SK-N-SH treated with all-trans-retinoic acid at 6 μM for 48 hours (cell line): ENCODE measurements around the gene FAM174C.

Experiments
- ATAC-seq: fragments of 200-7000 bp; cut with Tn5 transposase; 3 replicates; pipeline ENCODE4 v1.9.1; 2020; ENCODE audit warnings: mild to moderate bottlenecking, moderate library complexity
- ARNTL ChIP-seq: fragments of 450-650 bp; formaldehyde crosslinking; IDR thresholded peaks from 2 replicates; pipeline ENCODE4 v1.5.0; 2020; ENCODE audit warnings: low read depth, mild to moderate bottlenecking, moderate library complexity, borderline replicate concordance
- BACH2 ChIP-seq: fragments of 250-450 bp; sonication (Bioruptor Pico); IDR thresholded peaks from 2 replicates; pipeline ENCODE4 v1.9.0; 2021; ENCODE audit warnings: mild to moderate bottlenecking, borderline replicate concordance
- CREB5 ChIP-seq: fragments of 250-450 bp; sonication (Bioruptor Pico); IDR thresholded peaks from 2 replicates; pipeline ENCODE4 v1.5.1; 2020; ENCODE audit warnings: low read depth, mild to moderate bottlenecking, moderate library complexity
- CSRNP3 ChIP-seq: fragments of 250-450 bp; sonication (Bioruptor Pico); IDR thresholded peaks from 2 replicates; pipeline ENCODE4 v1.5.1; 2021; ENCODE audit warnings: mild to moderate bottlenecking, moderate library complexity
- ESRRG ChIP-seq: fragments of 250-450 bp; sonication (Bioruptor Pico); IDR thresholded peaks from 2 replicates; pipeline ENCODE4 v1.6.1; 2021; ENCODE audit warnings: mild to moderate bottlenecking
- GLIS3 ChIP-seq: fragments of 250-450 bp; sonication (Bioruptor Pico); IDR thresholded peaks from 2 replicates; pipeline ENCODE4 v1.5.0; 2020; ENCODE audit warnings: mild to moderate bottlenecking, moderate library complexity
- ISL1 ChIP-seq: fragments of 250-450 bp; sonication (Bioruptor Pico); IDR thresholded peaks from 2 replicates; pipeline ENCODE4 v2.1.2; 2022; ENCODE audit warnings: mild to moderate bottlenecking, moderate library complexity
- OSR1 ChIP-seq: fragments of 250-450 bp; sonication (Bioruptor Pico); IDR thresholded peaks from 2 replicates; pipeline ENCODE4 v1.8.0; 2022; ENCODE audit warnings: moderate library complexity, mild to moderate bottlenecking, inconsistent platforms
- PATZ1 ChIP-seq: fragments of 250-450 bp; sonication (Bioruptor Pico); IDR thresholded peaks from 2 replicates; pipeline ENCODE4 v1.8.0; 2020; ENCODE audit warnings: mild to moderate bottlenecking, moderate library complexity, borderline replicate concordance
- POU6F1 ChIP-seq: fragments of 250-450 bp; sonication (Bioruptor Pico); IDR thresholded peaks from 2 replicates; pipeline ENCODE4 v1.8.0; 2021; ENCODE audit warnings: low read depth, mild to moderate bottlenecking, moderate library complexity, borderline replicate concordance
- PPARA ChIP-seq: fragments of 250-450 bp; sonication (Bioruptor Pico); IDR thresholded peaks from 2 replicates; pipeline ENCODE4 v1.5.0; 2020; ENCODE audit warnings: mild to moderate bottlenecking, borderline replicate concordance
- RARB ChIP-seq: fragments of 250-450 bp; sonication (Bioruptor Pico); IDR thresholded peaks from 2 replicates; pipeline ENCODE4 v1.8.0; 2021; ENCODE audit warnings: mild to moderate bottlenecking, moderate library complexity
- SNAI2 ChIP-seq: fragments of 250-450 bp; sonication (Bioruptor Pico); IDR thresholded peaks from 2 replicates; pipeline ENCODE4 v1.5.0; 2020; ENCODE audit warnings: mild to moderate bottlenecking, moderate library complexity
- TCF4 ChIP-seq: fragments of 250-450 bp; sonication (Bioruptor Pico); IDR thresholded peaks from 2 replicates; pipeline ENCODE4 v1.8.0; 2021; ENCODE audit warnings: mild to moderate bottlenecking, moderate library complexity, borderline replicate concordance
- TOX ChIP-seq: fragments of 250-450 bp; sonication (Bioruptor Pico); IDR thresholded peaks from 2 replicates; pipeline ENCODE4 v1.8.0; 2021; ENCODE audit warnings: mild to moderate bottlenecking, moderate library complexity, borderline replicate concordance
- TSHZ2 ChIP-seq: fragments of 250-450 bp; sonication (Bioruptor Pico); IDR thresholded peaks from 2 replicates; pipeline ENCODE4 v1.5.0; 2020; ENCODE audit warnings: mild to moderate bottlenecking, moderate library complexity
- ZC3H10 ChIP-seq: fragments of 250-450 bp; sonication (Bioruptor Pico); IDR thresholded peaks from 2 replicates; pipeline ENCODE4 v1.5.1; 2021; ENCODE audit warnings: mild to moderate bottlenecking, moderate library complexity
- ZFP30 ChIP-seq: fragments of 450-650 bp; formaldehyde crosslinking; IDR thresholded peaks from 2 replicates; pipeline ENCODE4 v1.5.0; 2022; ENCODE audit warnings: mild to moderate bottlenecking, moderate library complexity
- ZNF565 ChIP-seq: fragments of 450-650 bp; formaldehyde crosslinking; conservative IDR thresholded peaks from 2 replicates; pipeline ENCODE4 v1.5.0; 2020; ENCODE audit warnings: low read depth, mild to moderate bottlenecking, moderate library complexity
- ZNF8 ChIP-seq: fragments of 450-650 bp; formaldehyde crosslinking; IDR thresholded peaks from 2 replicates; pipeline ENCODE4 v1.5.0; 2020; ENCODE audit warnings: mild to moderate bottlenecking, moderate library complexity

FAM174C gene

GRCh38 chr19:1235625-1236538 is 39.4 kb upstream of the FAM174C start:
- ATAC-seq = peak; percentile 30
- TF ChIP-seq TOX (no peak), ARNTL (CRISPR knock-in tag) (no peak), SNAI2 (CRISPR knock-in tag) (no peak), ZFP30 (CRISPR knock-in tag) (no peak), ZNF8 (CRISPR knock-in tag) (no peak), CREB5 (no peak)

GRCh38 chr19:1236576-1236975 is 38.8 kb upstream of the FAM174C start:
- ATAC-seq = no peak
- no peak for TF ChIP-seq ZNF8 (CRISPR knock-in tag)
- TF ChIP-seq ARNTL (CRISPR knock-in tag) = no peak
- TF ChIP-seq ISL1 = no peak
- no peak for TF ChIP-seq CSRNP3 (CRISPR knock-in tag)
- no peak for TF ChIP-seq ZC3H10 (CRISPR knock-in tag)
- no peak for TF ChIP-seq RARB (CRISPR knock-in tag)
- TF ChIP-seq PPARA (CRISPR knock-in tag) = no peak
- TF ChIP-seq POU6F1 (CRISPR knock-in tag) = no peak
- no peak for TF ChIP-seq CREB5
- TF ChIP-seq TOX = no peak
- no peak for TF ChIP-seq OSR1 (CRISPR knock-in tag)
- no peak for TF ChIP-seq PATZ1
- no peak for TF ChIP-seq ESRRG
- TF ChIP-seq GLIS3 = no peak
- TF ChIP-seq TCF4 = no peak
- no peak for TF ChIP-seq TSHZ2 (CRISPR knock-in tag)
- TF ChIP-seq BACH2 (CRISPR knock-in tag) = no peak
- TF ChIP-seq SNAI2 (CRISPR knock-in tag) = no peak
- TF ChIP-seq ZFP30 (CRISPR knock-in tag) = no peak
- no peak for TF ChIP-seq ZNF565 (CRISPR knock-in tag)
- TF ChIP-seq, all 23 proteins: peak for 0
